GF-D8 (cell line): ENCODE data around the gene SEZ6L.
A peak's percentile ranks its signal among the peaks of the same experiment; 100 is the strongest.

Source experiments
- DNase-seq: peaks from one replicate; lab custom pipeline; 2025; lab: John Stamatoyannopoulos, UW

Gene SEZ6L

DNA sequence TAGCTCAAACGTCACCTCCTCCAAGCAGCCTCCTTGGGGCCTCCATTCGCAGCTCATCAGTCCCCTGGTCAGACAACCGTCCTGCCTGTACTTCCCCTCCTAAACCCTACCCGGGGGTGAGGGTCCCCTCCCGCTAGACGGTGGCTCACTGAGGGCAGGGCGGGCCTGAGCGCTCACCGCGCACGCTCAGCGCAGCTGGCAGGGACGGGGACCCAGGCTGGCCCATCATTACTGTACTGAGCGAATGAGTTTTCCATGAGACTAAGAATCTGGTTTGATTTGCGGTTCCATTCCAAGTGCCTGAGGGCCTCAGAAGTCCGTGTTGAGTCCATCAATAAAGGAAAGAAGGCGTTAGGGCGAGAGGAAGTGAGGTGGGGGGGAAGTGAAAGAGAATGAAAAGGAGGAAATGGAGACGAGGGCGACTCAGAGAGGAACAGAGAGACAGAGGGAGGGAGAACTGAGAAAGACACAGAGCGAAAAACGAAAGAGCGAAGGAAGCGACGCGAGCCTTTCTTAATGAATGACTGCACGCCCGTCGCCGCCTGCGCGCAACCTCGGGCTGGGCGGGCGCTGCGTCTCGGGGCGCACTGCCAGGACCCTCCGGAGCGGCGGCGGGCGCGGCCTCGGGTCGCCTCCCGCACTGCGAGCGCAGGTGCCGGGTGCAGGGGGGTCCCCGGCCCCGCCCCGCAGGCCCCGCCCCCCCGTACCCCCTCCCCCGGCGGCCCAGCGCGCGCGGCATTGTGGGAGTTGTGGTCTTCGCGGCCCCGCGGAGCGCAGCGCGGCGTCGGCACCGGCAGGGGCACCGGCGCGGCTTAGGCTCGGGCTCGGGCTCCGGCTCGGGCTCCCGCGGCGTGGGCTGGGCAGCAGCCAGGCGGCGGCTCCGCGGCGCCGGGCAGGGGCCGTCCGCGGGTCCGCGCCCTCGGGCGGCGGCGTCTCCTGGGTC is 259.5 kb downstream of the SEZ6L start, which contains the start of gene ASPHD2:
ASPHD2 (plus strand) TSS at position 746 of the 943 bp plus-strand sequence. CDS start 4,356 bp downstream, outside the sequence.
- DNase-seq, result peak; percentile 3

DNA sequence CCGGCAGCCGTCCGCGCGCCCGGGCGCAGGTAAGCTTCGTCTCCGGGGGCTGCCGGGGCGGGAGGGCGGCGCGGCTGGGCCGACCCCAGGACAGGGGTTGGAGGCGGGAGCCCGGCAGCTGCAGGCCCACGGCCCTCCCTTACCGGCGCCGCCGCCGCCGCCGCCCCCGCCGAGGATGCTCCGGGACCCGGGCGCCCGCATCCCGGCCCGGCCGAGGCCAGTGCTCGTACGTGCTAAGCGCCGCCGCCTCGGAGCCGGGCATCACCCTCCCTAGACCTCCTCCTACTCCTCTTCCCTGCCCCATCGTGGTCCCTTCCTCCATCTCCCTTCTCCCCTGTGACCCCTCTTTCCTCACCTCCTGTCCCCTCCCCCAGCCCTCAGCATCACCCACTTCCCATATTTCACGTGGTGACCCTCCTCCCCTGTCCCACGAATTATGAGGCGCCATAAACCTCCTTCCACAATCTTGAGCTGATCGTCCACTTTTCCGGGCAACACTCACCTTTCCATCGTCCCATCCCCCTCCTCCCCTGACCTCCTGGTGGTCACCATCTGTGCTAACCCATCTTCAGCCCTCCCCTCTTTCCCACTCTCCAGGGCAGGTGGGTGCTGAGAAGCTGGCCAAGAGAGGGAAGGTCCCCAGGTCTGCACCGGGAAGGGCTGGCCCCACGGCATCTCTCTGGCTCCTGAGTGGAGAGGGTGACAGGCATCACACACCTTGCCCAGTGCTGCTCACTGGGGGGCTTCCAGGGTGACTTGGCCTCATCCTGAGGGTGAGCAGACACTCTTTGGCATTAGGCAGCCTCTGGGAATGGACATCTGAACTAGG is 260.4 kb downstream of the SEZ6L start:
- DNase-seq, result no peak

DNA sequence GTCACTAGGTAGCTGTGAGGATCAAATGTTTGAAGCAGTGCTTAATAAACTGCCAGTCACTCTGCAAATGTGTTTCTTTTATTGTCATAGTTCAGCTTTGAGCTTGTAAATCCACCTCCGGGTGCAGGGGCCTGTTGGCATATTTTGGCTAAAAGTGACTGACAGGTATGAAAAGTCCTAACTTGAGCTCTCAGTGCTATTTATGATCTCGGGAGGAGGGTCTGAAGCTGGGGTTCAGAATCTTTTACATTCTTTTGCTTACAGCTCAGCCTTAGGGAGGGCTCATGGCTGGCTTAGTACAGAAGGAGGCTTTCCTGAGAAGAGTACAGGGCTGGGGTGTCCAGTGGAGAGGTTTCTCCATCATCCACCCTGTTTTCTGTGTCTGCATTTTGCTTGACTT is 261.3 kb downstream of the SEZ6L start:
- no peak for DNase-seq

DNA sequence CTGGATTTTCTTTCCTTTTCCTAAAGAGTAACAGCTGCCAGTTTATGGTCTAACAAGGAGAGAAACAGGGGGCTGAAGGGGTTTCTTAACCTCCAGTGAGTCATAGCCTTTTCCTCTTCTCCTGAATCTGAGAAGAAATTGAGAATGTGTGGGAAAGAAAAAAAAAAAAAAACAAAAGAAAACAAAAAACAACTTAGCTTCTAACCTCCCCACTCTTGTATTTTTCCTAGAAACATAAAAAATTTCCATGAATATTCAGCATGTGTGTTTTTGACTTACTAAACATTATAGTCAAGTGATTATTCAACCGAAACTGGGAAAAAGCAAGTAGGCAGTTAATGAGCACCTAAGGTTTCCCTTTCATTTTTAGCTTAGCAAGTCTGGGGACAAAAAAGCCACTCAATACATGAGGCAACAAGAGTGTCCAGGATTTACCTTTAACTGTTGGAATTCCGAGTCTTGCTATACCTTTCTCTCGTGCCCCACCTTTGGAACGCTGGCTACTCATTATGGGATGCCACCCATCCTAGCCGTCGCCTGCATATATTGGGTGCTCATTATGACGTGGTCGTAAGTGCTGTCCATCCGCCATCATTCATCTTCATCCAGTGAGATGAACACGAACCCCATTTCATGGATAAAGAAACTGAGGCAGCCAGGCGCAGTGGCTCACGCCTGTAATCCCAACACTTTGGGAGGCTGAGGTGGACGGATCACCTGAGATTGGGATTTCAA is 262.2 kb downstream of the SEZ6L start:
- DNase-seq, result no peak

DNA sequence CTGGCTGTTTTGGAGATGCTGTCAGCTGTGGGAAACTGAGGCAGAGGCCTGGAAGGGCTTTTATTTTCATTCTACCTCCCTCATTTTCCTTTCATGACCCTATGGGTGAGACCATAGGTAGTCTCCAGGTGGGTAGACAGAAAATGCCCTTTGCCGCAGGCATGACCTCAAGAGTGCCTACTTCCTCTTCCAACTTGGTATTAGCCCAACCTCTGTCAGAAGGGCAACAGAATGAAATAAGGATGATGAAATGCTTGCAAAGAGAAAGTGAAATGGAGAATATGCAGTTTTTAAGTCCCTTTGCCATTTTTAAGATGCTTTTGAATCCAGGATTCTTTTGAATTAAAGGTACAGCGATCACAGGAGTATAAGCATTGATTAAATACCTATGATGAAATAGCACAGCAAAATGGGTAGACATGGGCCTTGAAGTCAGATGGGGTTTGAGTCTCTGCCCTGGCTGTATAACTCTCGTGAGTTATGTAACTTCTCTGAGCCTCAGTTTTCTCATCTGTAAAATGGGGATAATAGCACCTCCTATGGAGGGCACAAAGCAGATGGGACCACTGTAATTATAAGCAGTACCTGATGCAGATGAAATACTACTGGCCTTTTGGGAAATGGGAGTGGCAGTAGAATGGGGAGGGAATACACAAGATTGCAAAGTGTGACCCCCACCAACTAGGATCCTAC is 263.5 kb downstream of the SEZ6L start:
- DNase-seq, result peak; percentile 65
